Measurements from ENCODE around the gene POLR2F.

POLR2F gene

DNA sequence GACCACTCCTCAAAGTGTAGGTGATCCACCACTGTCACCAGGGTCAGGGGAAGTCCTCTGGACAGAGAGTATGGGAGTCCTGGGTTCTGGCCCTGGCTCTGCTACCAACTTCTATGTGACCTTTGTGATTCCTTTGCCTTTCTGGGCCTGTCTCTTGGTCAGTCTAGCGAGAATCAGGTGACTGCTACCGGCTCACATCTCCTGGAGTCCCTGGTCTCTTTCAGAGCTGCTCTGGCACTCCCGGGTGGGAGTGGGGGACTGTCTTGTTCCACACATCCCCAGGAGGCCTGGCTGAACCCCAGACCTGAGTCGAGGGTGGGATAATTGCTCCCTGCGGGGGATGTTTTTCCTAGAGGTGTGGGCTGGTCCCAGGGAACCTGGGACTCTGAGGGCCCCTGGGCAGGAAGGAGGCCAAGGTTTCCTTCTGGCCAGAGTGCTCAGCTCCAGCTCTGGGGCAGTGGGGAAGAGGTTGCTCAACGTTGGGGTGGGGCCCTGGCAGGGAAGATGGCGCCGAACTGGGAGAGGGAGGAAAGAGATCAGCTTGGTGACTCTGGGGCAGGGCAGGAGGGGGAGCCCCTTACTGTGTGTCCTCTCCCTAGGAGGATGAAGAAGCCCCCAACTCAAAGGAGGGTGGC is 28.8 kb downstream of the POLR2F start:
- TF ChIP-seq, protein P1, sequence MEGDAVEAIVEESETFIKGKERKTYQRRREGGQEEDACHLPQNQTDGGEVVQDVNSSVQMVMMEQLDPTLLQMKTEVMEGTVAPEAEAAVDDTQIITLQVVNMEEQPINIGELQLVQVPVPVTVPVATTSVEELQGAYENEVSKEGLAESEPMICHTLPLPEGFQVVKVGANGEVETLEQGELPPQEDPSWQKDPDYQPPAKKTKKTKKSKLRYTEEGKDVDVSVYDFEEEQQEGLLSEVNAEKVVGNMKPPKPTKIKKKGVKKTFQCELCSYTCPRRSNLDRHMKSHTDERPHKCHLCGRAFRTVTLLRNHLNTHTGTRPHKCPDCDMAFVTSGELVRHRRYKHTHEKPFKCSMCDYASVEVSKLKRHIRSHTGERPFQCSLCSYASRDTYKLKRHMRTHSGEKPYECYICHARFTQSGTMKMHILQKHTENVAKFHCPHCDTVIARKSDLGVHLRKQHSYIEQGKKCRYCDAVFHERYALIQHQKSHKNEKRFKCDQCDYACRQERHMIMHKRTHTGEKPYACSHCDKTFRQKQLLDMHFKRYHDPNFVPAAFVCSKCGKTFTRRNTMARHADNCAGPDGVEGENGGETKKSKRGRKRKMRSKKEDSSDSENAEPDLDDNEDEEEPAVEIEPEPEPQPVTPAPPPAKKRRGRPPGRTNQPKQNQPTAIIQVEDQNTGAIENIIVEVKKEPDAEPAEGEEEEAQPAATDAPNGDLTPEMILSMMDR (IDR thresholded peaks at IDR 0.05; ENCODE audit: control insufficient read depth, insufficient read depth, low read depth, low read length, missing control alignments), result no peak
- no peak for DNase-seq (ENCODE audit: low read depth)
- H3K4me3 ChIP-seq (ENCODE audit: control insufficient read depth, low read depth, low read length), result no peak overlapping the region

DNA sequence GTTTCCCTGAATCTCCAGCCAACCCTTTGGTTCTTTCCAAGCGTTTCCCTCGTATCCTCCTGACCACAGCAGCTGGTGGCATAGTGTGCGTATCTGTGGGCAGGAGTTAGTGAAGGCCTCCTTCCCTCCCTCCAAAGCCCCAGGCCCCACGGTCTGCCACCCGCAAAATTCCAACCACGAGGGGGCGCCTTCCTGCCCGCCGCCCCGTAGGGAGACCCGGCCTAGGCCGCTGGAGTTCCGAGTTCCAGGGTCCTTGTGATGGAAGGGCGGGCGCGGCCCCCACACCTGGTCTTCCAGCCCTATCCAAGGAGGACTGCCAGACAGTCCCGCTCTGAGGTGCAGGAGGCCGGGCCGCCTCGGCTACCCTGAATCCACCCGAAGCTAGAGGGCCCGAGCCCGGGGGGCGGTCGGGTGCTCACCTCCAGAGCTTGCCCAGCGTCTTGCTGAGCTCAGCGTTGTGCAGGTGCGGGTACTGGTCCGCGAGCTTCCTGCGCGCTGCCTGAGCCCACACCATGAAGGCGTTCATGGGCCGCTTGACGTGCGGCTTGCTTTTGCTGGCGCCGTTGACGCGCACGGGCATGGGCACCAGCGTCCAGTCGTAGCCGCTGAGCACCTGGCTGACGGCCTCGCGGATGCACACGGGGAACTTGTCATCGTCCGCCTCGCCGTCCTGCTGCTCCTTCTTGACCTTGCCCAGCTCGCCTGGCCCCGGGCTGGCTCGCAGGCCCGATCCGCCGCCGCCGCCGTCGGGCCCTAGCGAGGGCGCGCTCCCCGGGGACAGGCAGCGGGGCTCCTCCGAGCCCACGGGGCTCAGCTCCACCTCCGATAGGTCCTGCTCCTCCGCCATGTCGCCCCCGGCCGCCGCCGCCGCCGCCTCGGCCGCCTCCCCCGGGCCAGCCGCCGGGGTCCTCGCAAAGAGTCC is 29.7 kb downstream of the POLR2F start:
- TF ChIP-seq, protein P1 (IDR thresholded peaks at IDR 0.05; ENCODE audit: control insufficient read depth, insufficient read depth, low read depth, low read length, missing control alignments), result peak; percentile 21
- DNase-seq (ENCODE audit: low read depth), result no peak
- no peak overlapping the region for H3K4me3 ChIP-seq (ENCODE audit: control insufficient read depth, low read depth, low read length)

DNA sequence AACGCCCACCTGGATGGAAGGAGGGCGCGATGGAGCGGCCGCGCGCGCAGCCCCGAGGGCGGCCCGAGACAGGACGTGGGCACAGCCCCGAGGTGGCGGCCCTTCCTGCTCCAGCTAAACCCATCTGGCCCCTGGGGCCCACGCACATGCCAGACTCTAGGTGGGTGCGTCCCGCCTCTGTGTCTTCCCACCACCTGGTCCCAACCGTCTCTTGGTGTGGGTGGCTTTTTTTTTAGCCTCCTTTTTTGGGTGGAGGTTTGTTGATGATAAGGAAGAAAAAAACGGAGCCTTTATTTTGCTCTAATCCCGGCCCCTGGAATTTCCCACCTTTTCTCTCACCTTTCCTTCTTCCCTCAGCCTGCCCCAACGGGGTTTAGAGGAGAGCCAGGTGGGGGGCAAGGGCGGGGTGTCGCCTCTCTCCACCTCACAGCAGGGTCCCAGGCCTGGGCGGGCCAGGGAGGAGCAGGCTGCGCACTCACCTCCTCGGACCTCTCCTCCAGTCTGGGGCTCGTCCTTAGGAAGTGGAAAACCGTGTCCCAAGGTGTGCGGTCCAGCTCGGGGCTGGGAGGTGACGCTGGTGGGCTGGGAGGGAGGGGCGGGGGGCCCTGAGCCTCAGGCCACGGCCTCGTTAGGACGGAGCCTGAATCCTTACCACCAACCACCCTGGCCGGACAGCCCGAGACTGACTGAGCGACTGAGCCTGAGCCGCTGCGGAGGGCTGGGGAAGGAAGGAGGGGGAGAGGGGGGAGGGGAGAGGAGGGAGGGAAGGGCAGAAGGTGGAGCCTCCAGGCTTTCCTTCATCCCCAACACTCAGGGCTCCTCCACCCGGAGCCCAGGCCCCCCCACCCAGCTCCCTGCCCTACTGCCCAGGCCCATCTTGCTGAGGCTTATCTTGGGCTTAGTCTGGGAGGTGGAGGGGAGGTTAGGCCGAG is 30.6 kb downstream of the POLR2F start, which contains the start of gene SOX10:
TSS of gene SOX10 (minus strand) at position 696 of the 932 bp plus-strand sequence. CDS start 771 bp downstream, outside the sequence.
- TF ChIP-seq, protein P1 (IDR thresholded peaks at IDR 0.05; ENCODE audit: control insufficient read depth, insufficient read depth, low read depth, low read length, missing control alignments), result no peak
- no peak within 1 kb of the TSS for H3K4me3 ChIP-seq (ENCODE audit: control insufficient read depth, low read depth, low read length)
- no peak for DNase-seq (ENCODE audit: low read depth)

DNA sequence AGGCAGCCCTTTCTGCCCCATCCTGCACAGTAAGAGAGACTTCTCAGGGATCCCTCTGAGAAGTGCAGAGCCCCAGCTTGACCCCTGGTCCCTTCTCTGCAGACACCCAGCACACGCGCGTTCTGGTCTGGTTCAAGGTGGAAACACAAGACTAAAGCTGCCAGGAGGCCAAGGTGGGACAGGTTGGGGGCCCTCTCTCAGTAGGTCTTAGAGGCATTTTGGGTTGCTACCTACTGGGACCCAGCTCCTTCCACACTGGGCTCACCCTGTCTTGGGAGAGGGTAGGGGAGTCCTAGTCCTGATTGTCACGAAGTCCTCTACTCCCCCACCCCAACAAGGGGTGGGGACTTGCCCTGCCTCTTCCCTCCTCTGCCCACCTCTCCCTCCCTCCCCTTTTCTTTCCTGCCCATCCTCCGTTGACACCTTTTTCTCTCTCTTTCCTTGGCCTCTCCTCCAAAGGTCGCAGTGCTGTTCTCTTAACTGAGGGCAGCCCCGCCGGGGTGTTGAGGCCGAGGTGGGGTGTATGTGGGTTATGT is 31.6 kb downstream of the POLR2F start:
- no peak overlapping the region for H3K4me3 ChIP-seq (ENCODE audit: control insufficient read depth, low read depth, low read length)
- TF ChIP-seq, protein P1 (IDR thresholded peaks at IDR 0.05; ENCODE audit: control insufficient read depth, insufficient read depth, low read depth, low read length, missing control alignments), result no peak
- no peak for DNase-seq (ENCODE audit: low read depth)

DNA sequence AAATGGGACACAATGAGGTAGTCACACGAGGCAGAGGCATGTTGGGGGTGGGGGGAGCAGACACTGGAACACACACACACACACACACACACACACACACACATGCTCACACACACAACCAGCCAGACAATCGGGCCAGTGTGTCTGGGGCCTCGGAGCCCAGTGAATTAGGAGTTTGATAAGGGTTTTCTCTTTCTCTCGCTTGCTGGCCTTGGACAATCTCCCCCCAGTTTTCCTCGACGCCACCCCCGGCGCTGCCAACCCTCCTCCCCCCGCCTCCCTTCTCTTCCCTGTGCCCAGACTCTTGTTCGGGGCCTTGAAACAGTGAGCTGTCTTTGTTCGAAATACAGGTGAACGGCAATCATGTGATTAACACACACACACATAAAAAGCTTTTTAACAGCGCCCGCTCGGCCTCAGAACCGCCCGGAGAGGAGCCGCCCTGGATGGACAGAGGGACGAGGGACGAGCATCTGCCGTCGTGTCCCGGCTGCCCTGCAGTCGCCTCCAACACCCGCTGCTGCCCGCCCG is 32.3 kb downstream of the POLR2F start:
- DNase-seq (ENCODE audit: low read depth), result no peak
- no peak overlapping the region for H3K4me3 ChIP-seq (ENCODE audit: control insufficient read depth, low read depth, low read length)
- TF ChIP-seq, protein P1 (IDR thresholded peaks at IDR 0.05; ENCODE audit: control insufficient read depth, insufficient read depth, low read depth, low read length, missing control alignments), result no peak

Measured in AG09309 (cell line).